HEK293 (cell line): ENCODE measurements around the gene KCTD12.

Experiments used
- CTCF ChIA-PET: fragments of 350-600 bp; formaldehyde crosslinking; extraction: SDS; loops from one replicate; lab custom pipeline; 2021; ENCODE audit warnings: antibody characterized with exemption; lab: Yijun Ruan, JAX
- POLR2A ChIA-PET: fragments of 300-600 bp; formaldehyde crosslinking; extraction: SDS; loops from one replicate; lab custom pipeline; 2020; ENCODE audit warnings: antibody characterized with exemption, inconsistent platforms; lab: Yijun Ruan, JAX
- H3K27ac ChIP-seq: fragments of 200-500 bp; sonication (Bioruptor generic); 2 replicates; pipeline ENCODE4 v1.5.1; 2014; ENCODE audit warnings: low read depth, low read length, control low read depth, inconsistent platforms; ENCODE audit errors: extremely low read depth
- H3K36me3 ChIP-seq, 2 experiments: fragments of 200-500 bp in 1 of 2; sonication (Bioruptor generic) in 1 of 2; 1 replicate in 1 of 2; 2 replicates in 1 of 2; pipeline ENCODE4 v1.5.1; 2014 to 2017; ENCODE audit warnings: inconsistent platforms in 2 of 2, low read length in 2 of 2; ENCODE audit not compliant: control insufficient read depth in 2 of 2, insufficient read depth in 1 of 2
- H3K4me1 ChIP-seq: fragments of 200-500 bp; sonication (Bioruptor generic); 2 replicates; pipeline ENCODE4 v1.5.1; 2014; ENCODE audit warnings: mild to moderate bottlenecking, low read length, inconsistent platforms; ENCODE audit not compliant: control insufficient read depth, insufficient read depth
- H3K4me3 ChIP-seq: 2 replicates; pipeline ENCODE4 v1.5.1; 2011; ENCODE audit warnings: low read depth, mild to moderate bottlenecking, control low read depth, low read length, moderate library complexity
- H3K9me3 ChIP-seq: fragments of 200-500 bp; sonication (Bioruptor generic); 2 replicates; pipeline ENCODE4 v1.5.1; 2014; ENCODE audit warnings: low read depth, low read length, inconsistent platforms; ENCODE audit not compliant: control insufficient read depth, insufficient read depth
- ATF2 ChIP-seq: fragments of 450-650 bp; formaldehyde crosslinking; IDR thresholded peaks from 2 replicates; pipeline ENCODE4 v1.5.1; 2016; ENCODE audit warnings: missing biosample characterization, missing genetic modification characterization, low read depth
- EGR2 ChIP-seq: fragments of 450-650 bp; formaldehyde crosslinking; IDR thresholded peaks from 2 replicates; pipeline ENCODE4 v1.5.1; 2016; ENCODE audit warnings: low read depth, missing biosample characterization, missing genetic modification characterization
- OVOL3 ChIP-seq: fragments of 450-650 bp; formaldehyde crosslinking; IDR thresholded peaks from 2 replicates; pipeline ENCODE4 v1.5.1; 2016; ENCODE audit warnings: missing biosample characterization, missing genetic modification characterization
- RBAK ChIP-seq: fragments of 450-650 bp; formaldehyde crosslinking; IDR thresholded peaks from 2 replicates; pipeline ENCODE4 v1.5.1; 2016; ENCODE audit warnings: missing biosample characterization, missing genetic modification characterization
- ZBTB11 ChIP-seq: fragments of 450-650 bp; formaldehyde crosslinking; conservative IDR thresholded peaks from 2 replicates; pipeline ENCODE4 v1.5.1; 2016; ENCODE audit warnings: low read depth, missing biosample characterization, missing genetic modification characterization
- ZBTB26 ChIP-seq: fragments of 450-650 bp; formaldehyde crosslinking; optimal IDR thresholded peaks from 2 replicates; pipeline ENCODE3; 2016; ENCODE audit warnings: missing biosample characterization, mild to moderate bottlenecking, missing genetic modification characterization
- ZNF169 ChIP-seq: fragments of 450-650 bp; formaldehyde crosslinking; IDR thresholded peaks from 2 replicates; pipeline ENCODE4 v1.5.1; 2016; ENCODE audit warnings: missing biosample characterization, missing genetic modification characterization
- ZNF184 ChIP-seq: fragments of 450-650 bp; IDR thresholded peaks from 2 replicates; pipeline ENCODE4 v1.5.1; 2018; ENCODE audit warnings: missing biosample characterization, mild to moderate bottlenecking, missing genetic modification characterization
- ZNF266 ChIP-seq: fragments of 450-650 bp; formaldehyde crosslinking; IDR thresholded peaks from 2 replicates; pipeline ENCODE4 v1.5.1; 2016; ENCODE audit warnings: missing biosample characterization, missing genetic modification characterization, low read depth
- ZNF280D ChIP-seq: fragments of 450-650 bp; formaldehyde crosslinking; IDR thresholded peaks from 2 replicates; pipeline ENCODE4 v1.5.1; 2016; ENCODE audit warnings: missing biosample characterization, missing genetic modification characterization
- ZNF394 ChIP-seq: fragments of 450-650 bp; formaldehyde crosslinking; IDR thresholded peaks from 2 replicates; pipeline ENCODE4 v1.5.1; 2016; ENCODE audit warnings: missing biosample characterization, missing genetic modification characterization, mild to moderate bottlenecking, moderate library complexity, borderline replicate concordance
- ZNF48 ChIP-seq: fragments of 450-650 bp; formaldehyde crosslinking; IDR thresholded peaks from 2 replicates; pipeline ENCODE4 v1.5.1; 2016; ENCODE audit warnings: missing biosample characterization, missing genetic modification characterization
- ZNF544 ChIP-seq: fragments of 450-650 bp; formaldehyde crosslinking; IDR thresholded peaks from 2 replicates; pipeline ENCODE4 v1.5.0; 2017; ENCODE audit warnings: missing biosample characterization, missing genetic modification characterization
- ZNF561 ChIP-seq: fragments of 450-650 bp; IDR thresholded peaks from 2 replicates; pipeline ENCODE4 v1.5.1; 2018; ENCODE audit warnings: missing biosample characterization, missing genetic modification characterization, borderline replicate concordance
- ZNF596 ChIP-seq: fragments of 450-650 bp; IDR thresholded peaks from 2 replicates; pipeline ENCODE4 v1.5.0; 2018; ENCODE audit warnings: missing biosample characterization, mild to moderate bottlenecking, missing genetic modification characterization, moderate library complexity
- ZNF777 ChIP-seq: fragments of 450-650 bp; formaldehyde crosslinking; IDR thresholded peaks from 2 replicates; pipeline ENCODE4 v1.5.1; 2017; ENCODE audit warnings: missing biosample characterization, missing genetic modification characterization, borderline replicate concordance
- ZSCAN16 ChIP-seq: fragments of 450-650 bp; formaldehyde crosslinking; IDR thresholded peaks from 2 replicates; pipeline ENCODE4 v1.5.1; 2016; ENCODE audit warnings: missing biosample characterization, missing genetic modification characterization
- ZSCAN23 ChIP-seq: fragments of 450-650 bp; formaldehyde crosslinking; IDR thresholded peaks from 2 replicates; pipeline ENCODE4 v1.5.1; 2016; ENCODE audit warnings: missing biosample characterization, missing genetic modification characterization

Gene KCTD12

GRCh38 chr13:76879203-76879882 is 6.9 kb downstream of the KCTD12 start (continued):
- TF ChIP-seq ZNF280D (tag by site-specific recombination) (no peak), ZNF544 (tag by site-specific recombination) (no peak), OVOL3 (tag by site-specific recombination) (no peak), ZSCAN23 (no peak), ATF2 (tag by site-specific recombination) (no peak)
- TF ChIP-seq, all 188 proteins: peak for 0

- Histone ChIP-seq H3K27ac (no peak overlapping the region), H3K4me3 (no peak overlapping the region), H3K36me3 (no peaks in the 10 kb centered on the region), H3K4me1 (no peaks in the 10 kb centered on the region), H3K9me3 (no peaks in the 10 kb centered on the region)
- POLR2A ChIA-PET: no interaction called here
- CTCF ChIA-PET: interaction anchor here (1.4 kb wide), 1 partner anchor 55 kb away, joined by 3 read pairs; no protein-coding TSS in a partner anchor
- no peak for TF ChIP-seq ZBTB26 (tag by site-specific recombination)
Measured at GRCh38 chr13:76878043-76878442, 8.2 kb downstream of the KCTD12 start.

- ChIA-PET POLR2A (no interaction called here), CTCF (interaction anchor here (1.2 kb wide), 1 partner anchor 1180 kb away, joined by 3 read pairs; no protein-coding TSS in a partner anchor)
- no peak for TF ChIP-seq ZNF169 (tag by site-specific recombination)
- TF ChIP-seq EGR2 (tag by site-specific recombination): no peak
- no peak for TF ChIP-seq ZNF266
- no peak for TF ChIP-seq ZNF777
- TF ChIP-seq ZNF596: no peak
- TF ChIP-seq ZSCAN16 (tag by site-specific recombination): no peak
- no peak for TF ChIP-seq ZNF561 (tag by site-specific recombination)
- TF ChIP-seq RBAK: no peak
- TF ChIP-seq ZBTB11 (tag by site-specific recombination): no peak
- no peak for TF ChIP-seq ZNF48 (tag by site-specific recombination)
- TF ChIP-seq ZNF394 (tag by site-specific recombination): no peak
- TF ChIP-seq ZNF184: no peak
- Histone ChIP-seq H3K4me1 (no peaks in the 10 kb centered on the region), H3K27ac (no peak overlapping the region), H3K4me3 (no peak overlapping the region), H3K9me3 (no peaks in the 10 kb centered on the region), H3K36me3 (no peaks in the 10 kb centered on the region)
Measured at GRCh38 chr13:76875271-76875815, 10.9 kb downstream of the KCTD12 start.
